Natural killer cell (primary cell): ENCODE results near the gene ABCA12. TPM values are rescaled to one million over a fixed set of nuclear protein-coding genes. Genes with fewer than 3 reads are reported as not detected.

Experiments used
- ATAC-seq, 3 donors: fragments of 150-1000 bp in 2 of 3; fragments of 200-7000 bp in 1 of 3; cut with Tn5 transposase; 1 replicate in 1 of 3; 2 replicates in 2 of 3; pipeline ENCODE4 v1.10.0; 2021; ENCODE audit warnings: mild to moderate bottlenecking in 2 of 3, moderate library complexity in 2 of 3
- DNase-seq, 2 donors: peaks; one replicate each; pipeline versions ENCODE4 v3.0.0 to v3.0.0-alpha.2; 2013 to 2021; ENCODE audit warnings: mixed read lengths in 1 of 2
- H3K27ac ChIP-seq: one replicate; pipeline ENCODE4 v1.5.1; 2013; ENCODE audit warnings: mild to moderate bottlenecking, low read length
- H3K27me3 ChIP-seq: one replicate; pipeline ENCODE4 v1.6.1; 2013; ENCODE audit warnings: low read length; ENCODE audit not compliant: control insufficient read depth, insufficient read depth
- H3K36me3 ChIP-seq: one replicate; pipeline ENCODE4 v1.6.1; 2013; ENCODE audit warnings: low read length; ENCODE audit not compliant: control insufficient read depth, insufficient read depth
- H3K4me1 ChIP-seq: one replicate; pipeline ENCODE4 v1.6.1; 2013; ENCODE audit warnings: low read length; ENCODE audit not compliant: control insufficient read depth, insufficient read depth
- H3K4me3 ChIP-seq: one replicate; pipeline ENCODE4 v1.5.1; 2013; ENCODE audit warnings: low read length
- H3K9me3 ChIP-seq: one replicate; pipeline ENCODE4 v1.6.1; 2013; ENCODE audit warnings: low read length; ENCODE audit not compliant: control insufficient read depth, insufficient read depth
- H3K27ac Mint-ChIP-seq, 2 donors: one replicate each; pipeline ENCODE4 v1.8.0; 2022; ENCODE audit warnings: mild to moderate bottlenecking in 2 of 2, mixed read lengths in 2 of 2, moderate library complexity in 1 of 2
- H3K27me3 Mint-ChIP-seq, 2 donors: one replicate each; pipeline ENCODE4 v1.8.0; 2022; ENCODE audit warnings: low read depth in 2 of 2, mixed read lengths in 2 of 2
- H3K36me3 Mint-ChIP-seq: one replicate; pipeline ENCODE4 v1.8.0; 2022; ENCODE audit warnings: mixed read lengths
- H3K4me1 Mint-ChIP-seq, 2 donors: one replicate each; pipeline ENCODE4 v1.8.0; 2022; ENCODE audit warnings: mixed read lengths in 2 of 2
- H3K4me3 Mint-ChIP-seq: one replicate; pipeline ENCODE4 v1.8.0; 2022; ENCODE audit warnings: mild to moderate bottlenecking, moderate library complexity, mixed read lengths
- H3K9me3 Mint-ChIP-seq, 2 donors: one replicate each; pipeline ENCODE4 v1.8.0; 2022; ENCODE audit warnings: mixed read lengths in 2 of 2
- CTCF ChIP-seq: fragments of 200-600 bp; IDR thresholded peaks from one replicate; pipeline ENCODE4 v1.8.0; 2022; ENCODE audit warnings: antibody characterized with exemption
- WGBS: methylation state at CpG from one replicate; pipeline ENCODE4 v1.1.7; 2013; ENCODE audit warnings: missing lambda C conversion rate; ENCODE audit not compliant: insufficient coverage; 5-methylcytosine and 5-hydroxymethylcytosine counted together
- intact Hi-C: fragments of 100-400 bp; cut with micrococcal nuclease; formaldehyde crosslinking; loops from one replicate; pipeline ENCODE4 v1.14.2; 2022
- total RNA-seq, 4 donors: library from RNA; stranded (reverse); fragments of 120-200 nt in 1 of 4; gene quantifications; one replicate each; pipeline versions ENCODE4 v1.2.3 to v1.2.4, GENCODE V29; 2013 to 2022

The ABCA12 gene
- total RNA-seq, 3 donors from 2014 or later (not counting 1 experiment from before 2014, with no cell fraction given), result not detected

GRCh38 chr2:215055891-215056290 is 82.5 kb downstream of the ABCA12 start:
- no peak overlapping the region for H3K4me3 ChIP-seq
- ATAC-seq (no peak), DNase-seq (no peak)
- TF ChIP-seq CTCF, result no peak
- Mint-ChIP-seq H3K4me1 (no peaks in the 10 kb centered on the region), H3K4me3 (no peak overlapping the region), H3K27me3 (no peaks in the 10 kb centered on the region), H3K27ac (no peak overlapping the region), H3K9me3 (peaks cover 4 to 7% of the 10 kb centered on the region in 2 donors), H3K36me3 (no peaks in the 10 kb centered on the region)
- 79% methylated on average over 1 of the region's 2 CpGs for WGBS
- H3K9me3 ChIP-seq, result no peaks in the 10 kb centered on the region
- H3K27ac ChIP-seq, result no peak overlapping the region
- no peaks in the 10 kb centered on the region for H3K36me3 ChIP-seq
- intact Hi-C loops, result no loop called here
- H3K27me3 ChIP-seq, result no peaks in the 10 kb centered on the region
- H3K4me1 ChIP-seq, result no peaks in the 10 kb centered on the region

DNA sequence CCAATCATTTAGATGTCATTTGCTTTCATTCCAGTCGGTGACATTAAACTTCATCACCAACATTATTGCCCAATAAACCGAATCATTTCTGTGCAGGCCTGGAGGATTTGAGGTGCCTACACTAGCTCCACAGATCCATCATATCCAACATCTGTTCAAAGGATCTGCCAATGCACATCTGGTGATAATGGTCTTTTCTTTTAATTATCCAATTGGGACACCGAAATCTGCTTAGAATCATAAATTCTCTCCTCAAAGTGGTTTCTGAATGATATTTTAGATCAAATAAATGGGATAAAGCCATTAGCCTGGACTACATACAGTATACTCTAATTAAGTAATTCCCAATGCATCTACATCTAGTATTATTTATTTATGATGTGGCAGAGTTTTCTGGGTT is 85.6 kb downstream of the ABCA12 start:
- intact Hi-C loops, result no loop called here
- 91% methylated on average over 2 of the region's 3 CpGs for WGBS
- no peak for TF ChIP-seq CTCF
- ATAC-seq (no peak), DNase-seq (no peak)
- H3K27me3 ChIP-seq, result no peaks in the 10 kb centered on the region
- Mint-ChIP-seq H3K9me3 (peaks cover 4 to 7% of the 10 kb centered on the region in 2 donors), H3K36me3 (no peaks in the 10 kb centered on the region), H3K4me1 (no peaks in the 10 kb centered on the region), H3K27me3 (no peaks in the 10 kb centered on the region), H3K27ac (no peak overlapping the region), H3K4me3 (no peak overlapping the region)
- H3K36me3 ChIP-seq, result no peaks in the 10 kb centered on the region
- no peak overlapping the region for H3K27ac ChIP-seq
- H3K9me3 ChIP-seq, result no peaks in the 10 kb centered on the region
- no peak overlapping the region for H3K4me3 ChIP-seq
- no peaks in the 10 kb centered on the region for H3K4me1 ChIP-seq

GRCh38 chr2:215052404-215052803 is 86.0 kb downstream of the ABCA12 start:
- no peaks in the 10 kb centered on the region for H3K36me3 ChIP-seq
- ATAC-seq (no peak), DNase-seq (no peak)
- Mint-ChIP-seq H3K4me1 (no peaks in the 10 kb centered on the region), H3K9me3 (peaks cover 4 to 7% of the 10 kb centered on the region in 2 donors), H3K27me3 (no peaks in the 10 kb centered on the region), H3K27ac (no peak overlapping the region), H3K4me3 (no peak overlapping the region), H3K36me3 (no peaks in the 10 kb centered on the region)
- no peaks in the 10 kb centered on the region for H3K9me3 ChIP-seq
- 94% methylated on average over 2 of the region's 3 CpGs for WGBS
- H3K27me3 ChIP-seq, result no peaks in the 10 kb centered on the region
- intact Hi-C loops, result no loop called here
- no peak for TF ChIP-seq CTCF
- H3K4me1 ChIP-seq, result no peaks in the 10 kb centered on the region
- H3K4me3 ChIP-seq, result no peak overlapping the region
- no peak overlapping the region for H3K27ac ChIP-seq

GRCh38 chr2:215049341-215049740 is 89.1 kb downstream of the ABCA12 start:
- Histone ChIP-seq H3K36me3 (no peaks in the 10 kb centered on the region), H3K4me1 (no peaks in the 10 kb centered on the region), H3K9me3 (no peaks in the 10 kb centered on the region), H3K27me3 (no peaks in the 10 kb centered on the region), H3K27ac (no peak overlapping the region), H3K4me3 (no peak overlapping the region)
- H3K36me3 Mint-ChIP-seq, result no peaks in the 10 kb centered on the region
- TF ChIP-seq CTCF, result no peak
- DNase-seq (no peak), ATAC-seq (no peak)
- H3K9me3 Mint-ChIP-seq, result peaks cover 3 to 5% of the 10 kb centered on the region in 2 donors
- H3K4me3 Mint-ChIP-seq, result no peak overlapping the region
- intact Hi-C loops, result no loop called here
- no peaks in the 10 kb centered on the region for H3K4me1 Mint-ChIP-seq
- no peaks in the 10 kb centered on the region for H3K27me3 Mint-ChIP-seq
- WGBS, result 100% methylated on average over 1 of the region's 2 CpGs
- no peak overlapping the region for H3K27ac Mint-ChIP-seq
